Trophoblast cell (in vitro differentiated cells and primary cell): ENCODE results near the gene DLGAP1.

Experiments used
- DNase-seq, 2 donors: peaks; one replicate each; pipeline ENCODE4 v3.0.0-alpha.2; 2016
- H2AFZ ChIP-seq: 2 replicates; pipeline ENCODE4 v1.6.1; 2013; ENCODE audit warnings: low read length, moderate library complexity, mild to moderate bottlenecking; ENCODE audit not compliant: insufficient read depth, poor library complexity
- H2AK5ac ChIP-seq: 2 replicates; pipeline ENCODE4 v1.6.1; 2013; ENCODE audit warnings: mild to moderate bottlenecking, low read length
- H2BK120ac ChIP-seq: 2 replicates; pipeline ENCODE4 v1.6.1; 2013; ENCODE audit warnings: low read length, mild to moderate bottlenecking, moderate library complexity; ENCODE audit not compliant: insufficient read depth, poor library complexity
- H2BK12ac ChIP-seq: 2 replicates; pipeline ENCODE4 v1.6.1; 2013; ENCODE audit warnings: mild to moderate bottlenecking, low read length, moderate library complexity
- H2BK5ac ChIP-seq: 2 replicates; pipeline ENCODE4 v1.6.1; 2013; ENCODE audit warnings: low read length, low read depth, moderate library complexity, mild to moderate bottlenecking; ENCODE audit not compliant: poor library complexity
- H3K14ac ChIP-seq: 2 replicates; pipeline ENCODE4 v1.6.1; 2013; ENCODE audit warnings: mild to moderate bottlenecking, low read length
- H3K18ac ChIP-seq: 2 replicates; pipeline ENCODE4 v1.6.1; 2013; ENCODE audit warnings: mild to moderate bottlenecking, low read length
- H3K23ac ChIP-seq: 2 replicates; pipeline ENCODE4 v1.6.1; 2013; ENCODE audit warnings: low read length
- H3K27ac ChIP-seq: 2 replicates; pipeline ENCODE4 v1.5.1; 2013; ENCODE audit warnings: low read depth, mild to moderate bottlenecking, inconsistent platforms, low read length, moderate library complexity
- H3K27me3 ChIP-seq: 2 replicates; pipeline ENCODE4 v1.6.1; 2013; ENCODE audit warnings: inconsistent platforms, mild to moderate bottlenecking, low read length, moderate library complexity; ENCODE audit not compliant: insufficient read depth
- H3K36me3 ChIP-seq, 2 experiments: 1 replicate in 1 of 2; 2 replicates in 1 of 2; pipeline ENCODE4 v1.6.1; 2013; ENCODE audit warnings: low read length in 2 of 2, mild to moderate bottlenecking in 2 of 2, moderate library complexity in 1 of 2; ENCODE audit not compliant: insufficient read depth in 2 of 2, control insufficient read depth in 1 of 2
- H3K4ac ChIP-seq: 2 replicates; pipeline ENCODE4 v1.6.1; 2013; ENCODE audit warnings: low read depth, mild to moderate bottlenecking, low read length, moderate library complexity
- H3K4me1 ChIP-seq, 2 experiments: 1 replicate in 1 of 2; 2 replicates in 1 of 2; pipeline ENCODE4 v1.6.1; 2013; ENCODE audit warnings: low read length in 2 of 2, mild to moderate bottlenecking in 2 of 2, moderate library complexity in 1 of 2; ENCODE audit not compliant: insufficient read depth in 2 of 2, control insufficient read depth in 1 of 2
- H3K4me2 ChIP-seq: 2 replicates; pipeline ENCODE4 v1.6.1; 2013; ENCODE audit warnings: inconsistent platforms, mild to moderate bottlenecking, low read length, moderate library complexity
- H3K4me3 ChIP-seq: 2 replicates; pipeline ENCODE4 v1.5.1; 2013; ENCODE audit warnings: mild to moderate bottlenecking, low read depth, low read length, inconsistent platforms
- H3K79me1 ChIP-seq: one replicate; pipeline ENCODE4 v1.6.1; 2013; ENCODE audit warnings: low read length
- H3K79me2 ChIP-seq: 2 replicates; pipeline ENCODE4 v1.6.1; 2013; ENCODE audit warnings: low read length, mild to moderate bottlenecking; ENCODE audit not compliant: control insufficient read depth, insufficient read depth, poor library complexity
- H3K9ac ChIP-seq: 2 replicates; pipeline ENCODE4 v1.6.1; 2013; ENCODE audit warnings: mild to moderate bottlenecking, low read length
- H3K9me3 ChIP-seq: 2 replicates; pipeline ENCODE4 v1.6.1; 2013; ENCODE audit warnings: low read depth, mild to moderate bottlenecking, control low read depth, inconsistent platforms, low read length; ENCODE audit not compliant: insufficient read depth
- H4K12ac ChIP-seq: 2 replicates; pipeline ENCODE4 v1.6.1; 2013; ENCODE audit warnings: low read depth, mild to moderate bottlenecking, low read length, moderate library complexity
- H4K8ac ChIP-seq: 2 replicates; pipeline ENCODE4 v1.6.1; 2013; ENCODE audit warnings: low read depth, mild to moderate bottlenecking, low read length, moderate library complexity
- H4K91ac ChIP-seq: one replicate; pipeline ENCODE4 v1.6.1; 2013; ENCODE audit warnings: low read depth, mild to moderate bottlenecking, low read length, moderate library complexity
- WGBS: extraction: QIAGEN DNeasy Blood & Tissue Kit; methylation state at CpG from one replicate; pipeline ENCODE4 v1.1.7; 2013; ENCODE audit warnings: missing lambda C conversion rate; ENCODE audit not compliant: insufficient read length, insufficient coverage; ENCODE audit errors: extremely low coverage; 5-methylcytosine and 5-hydroxymethylcytosine counted together

DLGAP1 gene

DNA sequence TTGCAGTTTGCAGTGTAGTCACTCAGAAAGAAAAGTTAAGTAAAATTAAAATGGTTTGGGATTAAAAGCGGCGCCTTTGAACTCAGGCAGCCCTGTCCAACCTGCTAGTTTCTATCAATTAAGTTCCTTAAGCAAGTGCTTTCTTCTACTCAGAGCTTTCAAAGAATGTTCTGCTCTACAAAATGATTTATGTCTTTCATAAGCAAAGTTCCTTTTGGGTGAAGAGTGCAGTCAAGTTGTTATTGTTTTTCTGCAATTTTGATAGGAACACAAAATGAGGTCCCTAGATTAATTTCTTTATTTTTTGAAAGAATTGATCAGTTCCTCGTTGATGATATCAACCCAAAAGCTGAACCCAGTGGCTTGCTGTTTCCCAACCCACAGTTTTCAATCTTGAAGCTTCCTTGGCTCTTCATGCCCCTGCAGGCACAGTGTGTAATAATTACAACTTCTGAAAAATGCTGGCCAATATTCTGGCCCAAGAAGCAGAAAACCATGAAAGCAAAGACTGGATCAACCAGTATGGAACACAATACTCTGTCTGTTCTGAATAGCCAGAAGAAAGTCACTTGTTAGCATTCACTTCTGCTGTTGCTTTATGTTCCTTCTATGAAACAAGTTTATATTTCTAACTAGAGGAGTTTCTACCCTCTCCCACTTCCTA is 916.0 kb downstream of the DLGAP1 start:
- H4K12ac ChIP-seq = no peak overlapping the region
- H3K27me3 ChIP-seq = no peaks in the 10 kb centered on the region
- H3K4me3 ChIP-seq = no peak overlapping the region
- no peak overlapping the region for H4K91ac ChIP-seq
- no peak overlapping the region for H3K27ac ChIP-seq
- no peak overlapping the region for H3K23ac ChIP-seq
- H3K4ac ChIP-seq = no peak overlapping the region
- DNase-seq = no peak
- no peak overlapping the region for H3K4me2 ChIP-seq
- no peak overlapping the region for H2BK120ac ChIP-seq
- no CpG with 5 or more reads among the region's 3 CpGs for WGBS
- no peak overlapping the region for H2BK12ac ChIP-seq
- H3K79me2 ChIP-seq = no peaks in the 10 kb centered on the region
- no peak overlapping the region for H2BK5ac ChIP-seq
- no peak overlapping the region for H3K14ac ChIP-seq
- no peaks in the 10 kb centered on the region for H3K36me3 ChIP-seq
- H4K8ac ChIP-seq = no peak overlapping the region
- H3K9ac ChIP-seq = no peak overlapping the region
- no peak overlapping the region for H2AFZ ChIP-seq
- H3K79me1 ChIP-seq = no peaks in the 10 kb centered on the region
- H2AK5ac ChIP-seq = no peak overlapping the region
- H3K9me3 ChIP-seq = no peaks in the 10 kb centered on the region
- H3K18ac ChIP-seq = no peak overlapping the region
- peaks cover 1 to 2% of the 10 kb centered on the region in 2 experiments for H3K4me1 ChIP-seq

DNA sequence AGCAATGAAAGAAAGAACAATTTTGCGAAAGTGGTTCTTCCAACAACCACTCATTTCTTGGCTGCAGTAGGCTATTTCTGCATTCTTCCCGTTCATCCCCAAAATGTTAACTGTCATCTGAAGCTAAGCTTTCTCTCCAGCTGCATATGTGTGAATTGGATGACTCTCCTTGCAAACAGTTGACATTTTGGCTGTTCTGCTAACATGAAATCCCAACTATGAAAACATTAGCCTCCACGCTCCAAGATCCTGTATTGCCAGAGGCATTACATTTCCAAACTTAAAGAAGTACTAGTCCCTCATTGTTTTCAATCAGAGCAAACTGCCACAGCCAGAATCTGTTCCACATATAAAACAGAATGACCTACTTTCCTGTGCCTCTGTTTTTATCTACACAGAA is 916.7 kb downstream of the DLGAP1 start:
- Histone ChIP-seq H4K8ac (no peak overlapping the region), H3K4ac (no peak overlapping the region), H3K9me3 (no peaks in the 10 kb centered on the region), H3K4me2 (no peak overlapping the region), H3K4me1 (peaks cover 1 to 2% of the 10 kb centered on the region in 2 experiments), H3K4me3 (no peak overlapping the region), H2BK12ac (no peak overlapping the region), H3K18ac (no peak overlapping the region), H2BK120ac (no peak overlapping the region), H3K23ac (no peak overlapping the region), H3K79me1 (no peaks in the 10 kb centered on the region), H2AK5ac (no peak overlapping the region), H2AFZ (no peak overlapping the region), H4K12ac (no peak overlapping the region), H3K27me3 (no peaks in the 10 kb centered on the region), H2BK5ac (no peak overlapping the region), H3K79me2 (no peaks in the 10 kb centered on the region), H3K9ac (no peak overlapping the region), H4K91ac (no peak overlapping the region), H3K36me3 (no peaks in the 10 kb centered on the region), H3K27ac (no peak overlapping the region), H3K14ac (no peak overlapping the region)
- WGBS = no CpG with 5 or more reads among the region's 3 CpGs
- DNase-seq = no peak

DNA sequence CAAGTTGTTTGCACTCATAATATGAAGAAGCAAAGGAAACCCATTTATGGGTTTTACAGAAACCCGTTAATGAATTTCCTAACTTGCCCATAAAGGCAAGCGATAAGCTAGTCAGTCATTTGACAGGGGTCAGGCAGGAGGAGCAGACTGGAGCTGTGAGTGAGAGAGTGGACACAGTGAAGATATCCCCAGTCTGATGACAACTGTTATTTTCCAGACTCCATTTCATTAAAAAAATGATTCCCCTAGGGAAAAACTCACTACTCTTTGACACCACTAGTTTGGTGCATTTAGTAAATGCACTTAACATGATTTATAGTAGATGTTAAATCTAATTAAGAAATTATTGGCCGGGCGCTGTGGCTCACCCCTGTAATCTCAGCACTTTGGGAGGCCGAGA is 924.3 kb downstream of the DLGAP1 start:
- H2BK5ac ChIP-seq = no peak overlapping the region
- no peak overlapping the region for H2AFZ ChIP-seq
- H3K27me3 ChIP-seq = no peaks in the 10 kb centered on the region
- no peak overlapping the region for H2BK12ac ChIP-seq
- no peaks in the 10 kb centered on the region for H3K36me3 ChIP-seq
- no peak overlapping the region for H3K4me2 ChIP-seq
- H3K4ac ChIP-seq = no peak overlapping the region
- no CpG with 5 or more reads among the region's 5 CpGs for WGBS
- H2AK5ac ChIP-seq = no peak overlapping the region
- H3K23ac ChIP-seq = no peak overlapping the region
- H4K8ac ChIP-seq = no peak overlapping the region
- H3K4me1 ChIP-seq = peaks cover 7 to 8% of the 10 kb centered on the region in 2 experiments
- no peak for DNase-seq
- no peak overlapping the region for H3K14ac ChIP-seq
- no peaks in the 10 kb centered on the region for H3K9me3 ChIP-seq
- no peaks in the 10 kb centered on the region for H3K79me2 ChIP-seq
- H3K4me3 ChIP-seq = no peak overlapping the region
- peaks cover 6% of the 10 kb centered on the region for H3K79me1 ChIP-seq
- H3K18ac ChIP-seq = no peak overlapping the region
- no peak overlapping the region for H4K12ac ChIP-seq
- no peak overlapping the region for H3K27ac ChIP-seq
- no peak overlapping the region for H3K9ac ChIP-seq
- no peak overlapping the region for H2BK120ac ChIP-seq
- no peak overlapping the region for H4K91ac ChIP-seq

DNA sequence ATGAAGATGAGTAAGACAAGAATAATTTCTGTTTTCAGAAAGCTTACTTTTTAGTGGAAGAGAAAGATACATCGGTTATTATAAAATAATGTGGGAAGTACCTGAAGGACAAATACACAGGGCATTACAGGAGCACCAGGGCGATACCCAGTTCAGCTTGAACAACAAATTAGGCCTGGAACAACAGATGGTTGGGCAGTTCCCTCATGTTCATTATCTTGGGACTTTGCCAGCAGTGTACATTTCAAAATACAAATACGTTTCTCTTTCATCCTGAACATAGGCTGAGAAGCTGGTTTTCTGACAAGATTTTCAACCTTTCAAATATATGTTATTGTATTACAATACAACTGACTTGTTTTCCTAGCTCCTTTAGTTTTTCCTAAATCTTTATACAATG is 925.5 kb downstream of the DLGAP1 start:
- no peak overlapping the region for H4K12ac ChIP-seq
- no CpG with 5 or more reads among the region's 3 CpGs for WGBS
- H2BK120ac ChIP-seq = no peak overlapping the region

More for the DNA sequence above, 925.5 kb downstream of the DLGAP1 start:
- DNase-seq = no peak
- Histone ChIP-seq H3K9me3 (no peaks in the 10 kb centered on the region), H3K4ac (no peak overlapping the region), H2AFZ (no peak overlapping the region), H3K18ac (no peak overlapping the region), H4K91ac (no peak overlapping the region), H3K4me2 (no peak overlapping the region), H4K8ac (no peak overlapping the region), H3K4me3 (no peak overlapping the region), H3K14ac (no peak overlapping the region), H3K36me3 (no peaks in the 10 kb centered on the region), H3K9ac (no peak overlapping the region), H2BK12ac (no peak overlapping the region), H2BK5ac (no peak overlapping the region), H3K79me1 (peaks cover 8% of the 10 kb centered on the region), H3K27me3 (no peaks in the 10 kb centered on the region), H3K27ac (no peak overlapping the region), H3K79me2 (no peaks in the 10 kb centered on the region), H3K23ac (no peak overlapping the region), H3K4me1 (peaks cover 11 to 15% of the 10 kb centered on the region in 2 experiments), H2AK5ac (no peak overlapping the region)
